ENCODE data around the gene TRAP1. TPM values are rescaled to one million over a fixed set of nuclear protein-coding genes. Genes with fewer than 3 reads are reported as not detected.

The TRAP1 gene
- total RNA-seq, 1 experiment from 2014 or later: 204 TPM

DNA sequence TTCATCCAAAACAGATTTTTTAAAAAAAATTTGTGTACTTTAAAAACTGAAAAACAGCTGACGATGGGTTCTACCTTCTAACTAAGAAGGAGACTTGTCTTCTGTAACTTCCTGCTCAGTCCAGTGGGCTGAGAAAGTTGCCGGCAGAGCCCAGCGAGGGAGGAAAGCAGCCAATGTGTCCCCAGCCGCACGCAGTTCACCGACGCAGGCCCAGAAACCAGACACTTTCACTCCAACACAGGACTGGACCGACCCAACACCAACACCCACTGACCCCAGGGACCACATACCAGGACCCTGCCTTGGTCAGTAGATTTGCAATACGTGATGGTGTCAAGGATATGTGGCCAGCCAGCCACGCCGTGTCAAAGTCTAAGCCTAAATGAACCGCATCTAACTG, 25.6 kb downstream of the TRAP1 start:
- ChIA-PET POLR2A (ENCODE audit: unreplicated experiment) (interaction anchor here (0.6 kb wide), 1 partner anchor 461 kb away, joined by 5 read pairs; no protein-coding TSS in a partner anchor), CTCF (no interaction called here)
- H3K4me3 ChIP-seq: no peak overlapping the region
- DNase-seq: no peak
- H3F3A ChIP-seq (ENCODE audit: insufficient read depth, low read depth): peaks cover 6% of the 10 kb centered on the region
- no TSS peak for BruUV-seq (replicated peaks)
- intact Hi-C loops (cut with micrococcal nuclease; ENCODE audit: unreplicated experiment): loop anchor here (5.0 to 10.0 kb wide), 2 partner anchors 563 to 711 kb away; no protein-coding TSS in a partner anchor
- no peaks in the 10 kb centered on the region for H3K36me3 ChIP-seq (ENCODE audit: low read depth)
- peaks cover 14% of the 10 kb centered on the region; the same call in 1 of the 2 replicates for H3K79me2 ChIP-seq (ENCODE audit: low read depth)
- no peaks in the 10 kb centered on the region for H3K27me3 ChIP-seq (ENCODE audit: insufficient read depth, low read depth)
- no peaks in the 10 kb centered on the region for H3K9me2 ChIP-seq (ENCODE audit: insufficient read depth)
- peaks cover 30% of the 10 kb centered on the region for H4K20me1 ChIP-seq (ENCODE audit: insufficient read depth)
- no peak overlapping the region for H3K4me2 ChIP-seq
- TF ChIP-seq EZH2 (IDR thresholded peaks at IDR 0.05; ENCODE audit: low read depth): no peak
- TF ChIP-seq CTCF (conservative IDR thresholded peaks at IDR 0.05): no peak
- H3K27ac ChIP-seq: no peak overlapping the region
- no peak overlapping the region for H2AFZ ChIP-seq
- H3K4me1 ChIP-seq (replicated peaks; ENCODE audit: insufficient read depth): no peaks in the 10 kb centered on the region
- no peaks in the 10 kb centered on the region for H3K9me3 ChIP-seq (ENCODE audit: insufficient read depth, low read depth)

- TF ChIP-seq CTCF (conservative IDR thresholded peaks at IDR 0.05) (no peak), EZH2 (IDR thresholded peaks at IDR 0.05; ENCODE audit: low read depth) (no peak)
- no peaks in the 10 kb centered on the region for H3K9me2 ChIP-seq (ENCODE audit: insufficient read depth)
- H3K36me3 ChIP-seq (ENCODE audit: low read depth): no peaks in the 10 kb centered on the region
- H3K4me3 ChIP-seq: no peak overlapping the region
- no TSS peak for BruUV-seq (replicated peaks)
- H3K4me2 ChIP-seq: no peak overlapping the region
- peaks cover 24% of the 10 kb centered on the region for H4K20me1 ChIP-seq (ENCODE audit: insufficient read depth)
- no peak for DNase-seq
- POLR2A ChIA-PET (ENCODE audit: unreplicated experiment): interaction anchor here (0.6 kb wide), 1 partner anchor 462 kb away, joined by 5 read pairs; no protein-coding TSS in a partner anchor
- peaks cover 9% of the 10 kb centered on the region; the same call in 1 of the 2 replicates for H3K79me2 ChIP-seq (ENCODE audit: low read depth)
- no peaks in the 10 kb centered on the region for H3K9me3 ChIP-seq (ENCODE audit: insufficient read depth, low read depth)
- intact Hi-C loops (cut with micrococcal nuclease; ENCODE audit: unreplicated experiment): loop anchor here (1.0 to 10.0 kb wide), 3 partner anchors 188 to 711 kb away; no protein-coding TSS in a partner anchor
- CTCF ChIA-PET: interaction anchor here (1.0 kb wide), 1 partner anchor 14 kb away, joined by 5 read pairs; no protein-coding TSS in a partner anchor
- no peak overlapping the region for H2AFZ ChIP-seq
- H3F3A ChIP-seq (ENCODE audit: insufficient read depth, low read depth): peaks cover 4% of the 10 kb centered on the region; the same call in 1 of the 2 replicates
- no peaks in the 10 kb centered on the region for H3K27me3 ChIP-seq (ENCODE audit: insufficient read depth, low read depth)
- H3K27ac ChIP-seq: no peak overlapping the region
- no peaks in the 10 kb centered on the region for H3K4me1 ChIP-seq (replicated peaks; ENCODE audit: insufficient read depth)
These were observed 26.2 kb downstream of the TRAP1 start for GRCh38 chr16:3690980-3691720.

GRCh38 chr16:3690470-3690928, 26.8 kb downstream of the TRAP1 start:
- H3F3A ChIP-seq (ENCODE audit: insufficient read depth, low read depth): peaks cover 4% of the 10 kb centered on the region; the same call in 1 of the 2 replicates
- peaks cover 3% of the 10 kb centered on the region; the same call in 1 of the 2 replicates for H3K79me2 ChIP-seq (ENCODE audit: low read depth)
- H3K9me3 ChIP-seq (ENCODE audit: insufficient read depth, low read depth): no peaks in the 10 kb centered on the region
- H3K9me2 ChIP-seq (ENCODE audit: insufficient read depth): no peaks in the 10 kb centered on the region
- no peaks in the 10 kb centered on the region for H3K36me3 ChIP-seq (ENCODE audit: low read depth)
- no peak overlapping the region for H3K4me2 ChIP-seq
- no TSS peak for BruUV-seq (replicated peaks)
- intact Hi-C loops (cut with micrococcal nuclease; ENCODE audit: unreplicated experiment): loop anchor here (1.0 to 10.0 kb wide), 3 partner anchors 189 to 712 kb away; no protein-coding TSS in a partner anchor
- H3K27me3 ChIP-seq (ENCODE audit: insufficient read depth, low read depth): no peaks in the 10 kb centered on the region
- H4K20me1 ChIP-seq (ENCODE audit: insufficient read depth): peaks cover 17% of the 10 kb centered on the region
- H3K4me1 ChIP-seq (replicated peaks; ENCODE audit: insufficient read depth): no peaks in the 10 kb centered on the region
- H3K27ac ChIP-seq: no peak overlapping the region
- ChIA-PET POLR2A (ENCODE audit: unreplicated experiment) (interaction anchor here (0.7 kb wide), 1 partner anchor 703 kb away, joined by 3 read pairs; no protein-coding TSS in a partner anchor), CTCF (interaction anchor here (1.0 kb wide), 1 partner anchor 14 kb away, joined by 5 read pairs; no protein-coding TSS in a partner anchor)
- H3K4me3 ChIP-seq: no peak overlapping the region
- TF ChIP-seq EZH2 (IDR thresholded peaks at IDR 0.05; ENCODE audit: low read depth): no peak
- peak; percentile 84 for TF ChIP-seq CTCF (conservative IDR thresholded peaks at IDR 0.05)
- no peak overlapping the region for H2AFZ ChIP-seq
- DNase-seq: peak; percentile 54 to 86

Measured in PC-9 (cell line).